Cortex of kidney (tissue), 1 donor: ENCODE measurements around the gene ATPAF1.
"Not testable (repeated sequence)": the region's sequence is repeated elsewhere in the genome, so short reads cannot be mapped to it uniquely, and the experiment has no call there.

Source experiments
- DNase-seq: peaks from one replicate; lab custom pipeline; 2025; lab: John Stamatoyannopoulos, UW

The ATPAF1 gene

DNA sequence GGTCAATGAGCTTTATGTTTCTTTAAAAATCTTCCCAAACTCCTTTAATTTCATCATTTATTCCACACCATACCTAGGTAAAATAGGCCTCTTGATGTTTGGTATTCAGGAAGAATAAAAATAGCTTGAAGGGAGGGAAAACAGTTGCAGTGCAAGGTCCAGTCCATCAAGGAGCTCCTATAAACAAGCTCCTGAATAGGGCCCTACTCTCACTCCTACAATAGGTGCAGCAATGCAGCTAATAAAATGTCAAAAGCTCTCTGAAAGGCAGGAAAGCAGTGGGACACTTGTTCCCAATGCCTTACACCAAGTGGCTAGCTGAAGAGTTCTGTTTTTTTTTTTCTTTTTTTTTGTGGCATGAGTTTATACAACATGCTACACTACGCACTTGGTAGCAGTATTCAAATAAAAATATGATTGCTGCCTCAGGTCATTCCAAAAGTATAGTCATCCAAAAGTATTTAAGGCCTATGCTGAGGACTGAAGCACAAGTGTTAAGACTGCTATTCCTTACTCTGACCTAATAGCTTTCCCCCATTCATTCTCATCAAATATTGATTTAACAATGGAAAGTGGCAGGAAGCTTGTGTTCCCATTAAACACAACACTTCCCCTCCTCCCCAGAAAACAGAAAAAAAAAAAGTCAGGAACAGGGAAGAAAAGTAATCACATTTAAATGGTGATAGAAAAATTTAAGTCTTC, 13.3 kb upstream of the ATPAF1 start:
- DNase-seq: no peak

DNA sequence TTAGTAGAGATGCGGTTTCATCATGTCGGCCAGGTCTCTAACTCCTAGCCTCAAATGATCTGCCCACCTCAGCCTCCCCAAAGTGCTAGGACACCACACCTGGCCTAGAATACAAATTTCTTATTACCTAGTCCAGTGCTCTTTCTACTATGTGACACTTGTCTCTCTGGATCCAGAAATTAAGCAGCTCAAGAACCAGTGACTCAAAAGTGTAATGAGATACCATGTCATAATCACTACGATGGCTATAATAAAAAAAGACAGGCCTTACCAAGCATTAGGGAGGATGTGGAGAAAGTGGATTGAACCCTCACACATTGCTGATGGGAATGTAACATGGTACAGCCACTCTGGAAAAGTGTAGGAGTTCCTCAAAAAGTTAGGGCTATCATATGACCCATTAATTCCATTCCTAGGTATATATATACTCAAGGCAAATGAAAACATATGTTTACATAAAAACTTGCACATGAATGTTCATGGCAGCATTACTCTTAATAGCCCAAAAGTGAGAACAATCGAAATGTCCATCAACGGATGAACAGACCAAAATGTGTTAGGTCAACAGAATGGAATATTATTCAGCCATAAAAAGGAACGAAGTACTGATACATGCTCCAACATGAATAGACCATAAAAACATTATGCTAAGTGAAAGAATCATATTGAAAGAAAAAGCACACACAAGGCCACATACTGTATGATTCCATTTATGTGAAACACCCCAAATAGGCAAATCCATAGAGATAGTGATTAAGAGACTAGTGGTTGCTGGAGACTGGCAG, 11.8 kb upstream of the ATPAF1 start:
- DNase-seq: no peak

DNA sequence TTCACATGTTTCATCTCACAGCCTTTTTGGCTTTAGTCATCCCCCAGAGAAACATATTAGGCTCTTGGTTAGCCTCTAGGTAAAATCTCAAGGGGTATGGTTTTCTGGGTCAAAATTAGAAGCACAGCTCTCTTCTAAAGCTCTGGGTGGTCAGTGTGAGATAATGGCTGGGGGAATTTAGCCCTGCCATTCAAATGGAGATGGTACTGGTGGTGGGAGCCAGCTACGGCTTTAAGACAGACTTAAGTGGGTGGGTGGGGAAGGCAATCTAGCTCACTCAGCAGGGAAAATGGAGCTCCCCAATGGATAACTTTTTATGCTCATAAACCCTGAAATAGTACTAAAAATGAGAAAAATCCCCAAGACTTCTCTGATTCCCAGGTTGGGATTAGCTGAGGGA, 9.2 kb upstream of the ATPAF1 start:
- no peak for DNase-seq

DNA sequence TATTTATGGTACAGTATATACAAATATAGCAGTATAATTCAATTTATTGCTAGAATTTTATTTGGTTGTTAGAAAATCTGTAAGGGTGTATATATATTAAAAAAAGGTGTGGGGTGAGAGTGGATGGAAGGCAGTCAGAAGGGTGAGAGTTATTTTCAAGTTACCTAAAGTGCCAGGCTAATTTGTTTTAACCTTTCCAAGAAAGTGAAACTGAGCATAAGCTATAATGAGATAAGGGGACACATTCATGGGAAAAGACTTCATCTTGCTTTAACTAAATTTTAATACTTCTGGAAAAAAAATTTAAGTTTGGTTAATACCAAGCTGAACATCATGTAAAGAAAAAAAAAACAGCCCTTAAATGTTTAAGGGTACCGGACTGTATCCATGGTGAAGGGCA, 8.4 kb upstream of the ATPAF1 start:
- no peak for DNase-seq

DNA sequence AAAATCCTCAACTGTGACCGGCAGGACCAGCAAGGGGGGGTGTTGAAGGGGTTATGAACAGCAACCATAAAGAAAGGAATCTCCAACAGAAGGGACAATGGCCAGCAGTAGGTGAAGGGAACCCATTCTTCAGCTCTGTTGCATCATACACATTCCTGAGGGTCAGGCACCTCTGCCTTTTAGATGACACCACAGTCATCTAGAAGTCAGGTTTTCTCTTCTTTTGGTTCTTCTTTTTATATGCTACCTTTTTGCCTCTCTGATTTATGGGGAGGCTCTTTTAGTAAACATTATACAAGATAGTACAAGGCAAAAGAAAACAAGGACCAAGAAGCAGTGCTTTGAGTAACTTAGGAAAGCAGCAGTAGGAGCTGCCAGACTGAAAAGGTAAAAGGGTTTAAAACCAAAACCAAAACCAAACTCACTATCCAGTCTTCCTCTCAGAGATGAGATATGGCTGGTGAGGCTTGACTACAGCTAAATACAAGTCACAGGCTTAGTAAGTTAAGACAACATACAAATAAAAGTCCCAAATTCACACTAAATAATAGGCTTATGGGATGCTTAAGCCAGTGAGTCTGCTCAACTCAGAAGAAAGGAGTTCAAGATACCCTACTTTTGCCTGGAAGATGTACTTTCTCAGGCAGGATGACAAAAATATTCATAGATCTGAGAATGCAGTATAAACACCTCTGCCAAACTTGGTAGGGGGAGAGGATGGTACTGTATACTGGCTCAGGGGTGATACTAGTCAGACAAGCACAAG, 7.6 kb upstream of the ATPAF1 start:
- no peak for DNase-seq

- DNase-seq: no peak
Measured at GRCh38 chr1:46673749-46674182, 5.6 kb upstream of the ATPAF1 start.

GRCh38 chr1:46672696-46673095, 4.5 kb upstream of the ATPAF1 start:
- DNase-seq: no peak

DNA sequence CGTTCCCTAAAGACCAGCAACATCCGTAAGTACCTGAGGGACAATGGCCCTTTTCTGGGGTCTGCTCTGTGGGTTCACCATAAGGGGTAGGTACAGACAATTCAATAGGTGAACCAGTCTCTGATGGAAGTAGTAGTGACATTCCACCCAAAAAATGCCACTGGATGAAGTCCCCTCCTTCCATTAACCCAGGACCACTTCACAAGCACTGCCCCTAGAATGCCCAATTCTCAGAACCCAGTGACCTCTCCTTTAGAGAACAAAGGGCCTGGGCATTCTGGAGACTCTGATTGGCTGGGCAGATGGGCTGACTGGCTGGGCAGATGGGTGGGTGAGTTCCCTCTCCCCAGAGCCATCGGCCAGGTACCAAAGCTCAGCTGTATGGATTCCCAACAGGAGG, 3.4 kb upstream of the ATPAF1 start, which contains the start of gene TEX38:
Gene TEX38 (plus strand): TSS at position 301 of the 400 bp plus-strand sequence. CDS start 81 bp downstream, at position 382.
- no peak for DNase-seq

DNA sequence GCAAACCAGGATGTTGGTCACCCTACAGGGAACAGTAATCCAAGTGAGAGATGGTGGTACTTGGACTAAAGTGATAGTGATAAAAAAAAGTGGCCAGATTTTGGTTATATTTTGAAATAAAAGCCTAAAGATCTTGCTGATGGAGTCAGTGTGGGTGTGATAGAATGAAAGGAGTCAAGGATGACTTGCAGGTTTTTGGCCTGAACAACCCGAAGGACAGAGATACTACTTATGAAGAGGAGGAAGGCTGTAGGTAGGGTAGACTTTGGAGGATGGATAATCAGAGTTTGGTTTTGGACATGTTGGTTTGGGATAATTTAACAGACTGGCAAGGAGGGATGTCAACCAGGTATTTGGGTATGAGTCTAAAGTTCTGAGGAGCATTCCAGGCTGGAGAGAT, 2.0 kb upstream of the ATPAF1 start:
- DNase-seq: no peak

DNA sequence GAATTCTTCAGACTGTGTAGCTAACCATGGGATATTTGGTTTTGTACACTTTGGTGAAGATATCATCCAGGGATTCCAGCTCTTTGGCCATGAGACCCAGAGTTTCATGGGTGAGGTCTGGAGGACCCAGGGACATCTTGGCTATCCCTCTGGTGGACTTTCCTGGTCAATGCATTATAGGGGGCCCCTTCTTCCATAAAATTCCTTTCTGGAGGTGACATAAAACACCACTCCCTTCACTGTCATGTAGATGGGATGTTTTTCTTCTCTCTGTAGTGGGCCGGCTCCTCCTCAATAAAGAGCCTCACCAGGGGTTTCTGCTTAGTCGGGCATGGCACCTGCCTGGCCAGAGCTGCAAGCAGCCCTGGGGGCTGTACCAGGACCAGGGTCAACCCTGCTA, 2.2 kb downstream of the ATPAF1 start:
- no peak for DNase-seq

DNA sequence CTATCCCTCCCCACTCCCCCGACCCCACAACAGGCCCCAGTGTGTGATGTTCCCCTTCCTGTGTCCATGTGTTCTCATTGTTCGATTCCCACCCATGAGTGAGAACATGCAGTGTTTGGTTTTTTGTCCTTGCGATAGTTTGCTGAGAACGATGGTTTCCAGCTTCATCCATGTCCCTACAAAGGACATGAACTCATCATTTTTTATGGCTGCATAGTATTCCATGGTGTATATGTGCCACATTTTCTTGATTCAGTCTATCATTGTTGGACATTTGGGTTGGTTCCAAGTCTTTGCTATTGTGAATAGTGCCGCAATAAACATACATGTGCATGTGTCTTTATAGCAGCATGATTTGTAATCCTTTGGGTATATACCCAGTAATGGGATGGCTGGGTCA, 5.2 kb downstream of the ATPAF1 start:
- DNase-seq: not testable (repeated sequence)

DNA sequence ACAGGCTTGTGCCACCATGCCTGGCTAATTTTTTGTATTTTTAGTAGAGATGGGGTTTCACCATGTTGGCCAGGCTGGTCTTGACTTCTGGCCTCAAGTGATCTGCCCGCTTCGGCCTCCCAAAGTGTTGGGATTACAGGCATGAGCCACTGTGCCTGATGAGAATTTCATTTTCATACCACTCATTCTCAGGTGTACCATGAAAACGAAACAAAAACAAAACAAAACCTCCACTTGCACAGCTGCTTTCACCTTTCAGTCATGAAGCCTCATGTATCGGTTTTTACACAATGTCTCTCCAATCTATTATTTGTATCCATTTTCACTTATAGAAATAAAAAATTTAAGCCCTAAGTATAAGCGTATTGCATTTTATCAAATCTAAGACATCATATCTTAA, 8.0 kb downstream of the ATPAF1 start:
- not testable (repeated sequence) for DNase-seq

GRCh38 chr1:46659307-46659870, 8.8 kb downstream of the ATPAF1 start:
- DNase-seq: no peak

- DNase-seq: no peak
Measured at GRCh38 chr1:46657775-46658174, 10.4 kb downstream of the ATPAF1 start.

DNA sequence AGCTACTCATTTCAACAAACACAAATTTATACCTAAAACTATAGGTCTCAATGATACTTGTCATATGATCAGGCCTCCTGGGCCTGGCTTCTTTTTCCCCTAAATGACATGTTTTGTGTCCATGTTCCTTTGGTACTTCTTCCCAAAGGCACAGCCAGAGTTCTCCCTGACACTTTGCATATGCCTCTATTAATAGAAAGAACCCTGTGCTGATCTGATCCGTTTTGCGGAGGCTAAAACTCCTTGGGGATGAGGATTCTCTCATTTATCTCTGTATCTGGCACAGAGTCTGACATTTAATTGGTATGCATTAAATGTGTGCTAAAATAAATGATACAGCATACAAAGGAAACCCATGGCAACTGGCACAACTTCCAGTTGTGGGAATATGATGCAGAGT, 11.5 kb downstream of the ATPAF1 start:
- no peak for DNase-seq

- no peak for DNase-seq
Measured at GRCh38 chr1:46655848-46656247, 12.3 kb downstream of the ATPAF1 start.

GRCh38 chr1:46654698-46655097, 13.5 kb downstream of the ATPAF1 start:
- not testable (repeated sequence) for DNase-seq

- no peak for DNase-seq
Measured at GRCh38 chr1:46654012-46654411, 14.2 kb downstream of the ATPAF1 start.

GRCh38 chr1:46653405-46653958, 14.7 kb downstream of the ATPAF1 start:
- no peak for DNase-seq

- DNase-seq: no peak
Measured at GRCh38 chr1:46652321-46653100, 15.7 kb downstream of the ATPAF1 start.

DNA sequence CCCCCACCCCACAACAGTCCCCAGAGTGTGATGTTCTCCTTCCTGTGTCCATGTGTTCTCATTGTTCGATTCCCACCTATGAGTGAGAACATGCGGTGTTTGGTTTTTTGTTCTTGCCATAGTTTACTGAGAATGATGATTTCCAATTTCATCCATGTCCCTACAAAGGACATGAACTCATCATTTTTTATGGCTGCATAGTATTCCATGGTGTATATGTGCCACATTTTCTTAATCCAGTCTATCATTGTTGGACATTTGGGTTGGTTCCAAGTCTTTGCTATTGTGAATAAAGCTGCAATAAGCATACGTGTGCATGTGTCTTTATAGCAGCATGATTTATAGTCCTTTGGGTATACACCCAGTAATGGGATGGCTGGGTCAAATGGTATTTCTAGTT, 17.0 kb downstream of the ATPAF1 start:
- not testable (repeated sequence) for DNase-seq
